HCT116 (cell line): ENCODE results near the gene KLHL10. TPM values are rescaled to one million over a fixed set of nuclear protein-coding genes. Genes with fewer than 3 reads are reported as not detected.

Experiments
- ATAC-seq: fragments of 200-7000 bp; cut with Tn5 transposase; 2 replicates; pipeline ENCODE4 v1.9.1; 2020; ENCODE audit warnings: mild to moderate bottlenecking, moderate library complexity
- BruUV-seq: library from RNA; stranded (reverse); fragments of 400-500 nt; replicated peaks from 2 replicates; lab custom pipeline; 2021; lab: Mats Ljungman, UMichigan
- CTCF ChIA-PET: fragments of 300-600 bp; sonication (Branson Sonifier 250); formaldehyde crosslinking; loops from one replicate; lab custom pipeline; 2021; ENCODE audit warnings: antibody characterized with exemption; lab: Charles Lee
- POLR2A ChIA-PET: fragments of 300-600, 350-600 bp; sonication (Branson Sonifier 250); formaldehyde crosslinking; loops from one replicate; lab custom pipeline; 2021; ENCODE audit warnings: antibody characterized with exemption; lab: Charles Lee
- RAD21 ChIA-PET, 2 experiments: fragments of 300-600 bp; sonication (Branson Sonifier 250); formaldehyde crosslinking; loops; one replicate each; lab custom pipeline; 2023; ENCODE audit warnings: low total read pairs in 2 of 2; ENCODE audit not compliant: uncharacterized antibody in 2 of 2, unreplicated experiment in 2 of 2, low non-redundant PET in 1 of 2; lab: Charles Lee
- DNase-seq: peaks from one replicate; pipeline ENCODE4 v3.0.0-alpha.2; 2010; ENCODE audit warnings: low read depth, low spot score
- H2AFZ ChIP-seq: fragments of 200-600 bp; shearing (Covaris generic), sonication (generic); 2 replicates; pipeline ENCODE4 v1.6.1; 2017; ENCODE audit warnings: low read depth, mixed run types, mixed read lengths, antibody characterized with exemption, low read length; ENCODE audit not compliant: poor library complexity, severe bottlenecking
- H3K27ac ChIP-seq: 2 replicates; pipeline ENCODE4 v1.5.1; 2012; ENCODE audit warnings: low read depth, low read length
- H3K27me3 ChIP-seq: fragments of 200-600 bp; sonication (generic); 2 replicates; pipeline ENCODE4 v1.6.1; 2016; ENCODE audit warnings: mixed run types, low read length, mixed read lengths; ENCODE audit not compliant: insufficient read depth
- H3K36me3 ChIP-seq, 2 experiments: fragments of 200-500 bp in 1 of 2; fragments of 200-600 bp in 1 of 2; sonication (Bioruptor generic) in 1 of 2; sonication (generic) in 1 of 2; 2 replicates each; pipeline versions ENCODE4 v1.5.1 to v1.6.1; 2014 to 2016; ENCODE audit warnings: low read length in 2 of 2, inconsistent platforms in 1 of 2, mixed read lengths in 1 of 2, mixed run types in 1 of 2; ENCODE audit not compliant: insufficient read depth in 2 of 2, control insufficient read depth in 1 of 2
- H3K4me1 ChIP-seq, 2 experiments: fragments of 200-600 bp in 1 of 2; sonication (generic) in 1 of 2; 2 replicates each; pipeline versions ENCODE4 v1.5.1 to v1.6.1; 2012 to 2017; ENCODE audit warnings: low read length in 2 of 2, inconsistent platforms in 1 of 2, mild to moderate bottlenecking in 1 of 2, mixed read lengths in 1 of 2, mixed run types in 1 of 2, moderate library complexity in 1 of 2; ENCODE audit not compliant: insufficient read depth in 2 of 2, control insufficient read depth in 1 of 2
- H3K4me2 ChIP-seq: fragments of 200-600 bp; sonication (generic); 2 replicates; pipeline ENCODE4 v1.6.1; 2017; ENCODE audit warnings: mixed run types, low read length, mixed read lengths
- H3K4me3 ChIP-seq, 2 experiments: fragments of 200-600 bp in 1 of 2; sonication (generic) in 1 of 2; replicated peaks in 1 of 2; 2 replicates each; pipeline ENCODE4 v1.5.1; 2011 to 2016; ENCODE audit warnings: low read length in 2 of 2, control low read depth in 1 of 2, low read depth in 1 of 2, mild to moderate bottlenecking in 1 of 2, mixed read lengths in 1 of 2, mixed run types in 1 of 2
- H3K79me2 ChIP-seq: fragments of 200-600 bp; sonication (generic); 2 replicates; pipeline ENCODE4 v1.6.1; 2017; ENCODE audit warnings: mild to moderate bottlenecking, mixed run types, low read length, moderate library complexity, mixed read lengths; ENCODE audit not compliant: insufficient read depth
- H3K9ac ChIP-seq: fragments of 200-600 bp; sonication (generic); 2 replicates; pipeline ENCODE4 v1.6.1; 2016; ENCODE audit warnings: low read length, mixed read lengths
- H3K9me2 ChIP-seq: fragments of 200-600 bp; sonication (generic), shearing (Covaris generic); 2 replicates; pipeline ENCODE4 v1.6.1; 2017; ENCODE audit warnings: mixed run types, mild to moderate bottlenecking, moderate library complexity; ENCODE audit not compliant: insufficient read depth
- H3K9me3 ChIP-seq, 2 experiments: fragments of 200-500 bp in 1 of 2; fragments of 200-600 bp in 1 of 2; sonication (Bioruptor generic) in 1 of 2; sonication (generic) in 1 of 2; 2 replicates each; pipeline ENCODE4 v1.6.1; 2014 to 2017; ENCODE audit warnings: low read length in 2 of 2, mixed read lengths in 2 of 2, inconsistent platforms in 1 of 2, low read depth in 1 of 2, mild to moderate bottlenecking in 1 of 2, mixed run types in 1 of 2, moderate library complexity in 1 of 2; ENCODE audit not compliant: control insufficient read depth in 1 of 2, insufficient read depth in 1 of 2
- H4K20me1 ChIP-seq: fragments of 200-600 bp; sonication (generic), shearing (Covaris generic); 2 replicates; pipeline ENCODE4 v1.6.1; 2017; ENCODE audit warnings: mixed run types, mild to moderate bottlenecking, moderate library complexity; ENCODE audit not compliant: insufficient read depth
- CBX3 ChIP-seq: IDR thresholded peaks from 2 replicates; pipeline ENCODE4 v1.6.1; 2012; ENCODE audit warnings: low read depth
- CEBPB ChIP-seq: IDR thresholded peaks from 2 replicates; pipeline ENCODE4 v1.6.1; 2012; ENCODE audit warnings: low read depth
- ELF1 ChIP-seq: IDR thresholded peaks from 2 replicates; pipeline ENCODE4 v1.6.1; 2012; ENCODE audit warnings: low read depth, borderline replicate concordance
- JUND ChIP-seq: IDR thresholded peaks from 2 replicates; pipeline ENCODE4 v1.6.1; 2012
- POLR2A ChIP-seq: IDR thresholded peaks from 2 replicates; pipeline ENCODE4 v1.7.0; 2011; ENCODE audit warnings: borderline replicate concordance; ENCODE audit not compliant: insufficient read depth, insufficient read length; ENCODE audit errors: extremely low read depth
- SIN3A ChIP-seq: IDR thresholded peaks from 2 replicates; pipeline ENCODE4 v1.6.1; 2012; ENCODE audit warnings: low read depth
- SRF ChIP-seq: IDR thresholded peaks from 2 replicates; pipeline ENCODE4 v1.6.1; 2012; ENCODE audit warnings: low read depth
- TCF7L2 ChIP-seq: IDR thresholded peaks from 2 replicates; pipeline ENCODE4 v1.7.0; 2011; ENCODE audit warnings: borderline replicate concordance, inconsistent platforms; ENCODE audit not compliant: insufficient read depth, insufficient read length; ENCODE audit errors: extremely low read depth
- YY1 ChIP-seq: IDR thresholded peaks from 2 replicates; pipeline ENCODE4 v1.6.1; 2011; ENCODE audit warnings: low read length, low read depth, moderate library complexity, mild to moderate bottlenecking; ENCODE audit not compliant: insufficient replicate concordance; ENCODE audit errors: extremely low read depth
- ZFX ChIP-seq: fragments of 450-650 bp; IDR thresholded peaks from 2 replicates; pipeline ENCODE4 v1.6.1; 2017
- ZNF274 ChIP-seq: fragments of 200-500 bp; sonication (Bioruptor generic); IDR thresholded peaks from 2 replicates; pipeline ENCODE4 v1.6.1; 2014; ENCODE audit warnings: mild to moderate bottlenecking, low read depth, low read length, inconsistent platforms
- intact Hi-C: fragments of 100-400 bp; cut with micrococcal nuclease; formaldehyde crosslinking; loops from 2 replicates; pipeline ENCODE4 v1.10.0; 2022
- total RNA-seq: library from RNA; stranded (reverse); gene quantifications from one replicate; pipeline ENCODE4 v1.2.1, GENCODE V29; 2021; ENCODE audit not compliant: unreplicated experiment
- TF ChIP-seq, protein P1 (sequence below): IDR thresholded peaks from 2 replicates; pipeline ENCODE4 v1.6.1; 2012
- TF ChIP-seq, protein P2 (sequence below): IDR thresholded peaks from 2 replicates; pipeline ENCODE4 v1.6.1; 2012
- TF ChIP-seq, protein P3 (sequence below): IDR thresholded peaks from 2 replicates; pipeline ENCODE4 v1.6.1; 2012; ENCODE audit warnings: low read depth

The KLHL10 gene
- total RNA-seq, 1 experiment from 2014 or later: not detected

GRCh38 chr17:41864498-41864835 lies 26.8 kb downstream of the KLHL10 start:
- peaks cover 12 to 15% of the 10 kb centered on the region in 2 experiments for H3K36me3 ChIP-seq
- peaks cover 54% of the 10 kb centered on the region for H3K79me2 ChIP-seq
- ChIA-PET POLR2A (interaction anchor here (0.7 to 1.3 kb wide), 2 partner anchors 16 to 86 kb away, joined by 3 to 5 read pairs; no protein-coding TSS in a partner anchor), CTCF (interaction anchor here (0.6 kb wide), 1 partner anchor 142 kb away, joined by 5 read pairs; no protein-coding TSS in a partner anchor), RAD21 (no interaction called here)
- peak overlapping the region; percentile 78 for H3K27ac ChIP-seq
- no TSS peak for BruUV-seq
- no peaks in the 10 kb centered on the region for H3K9me3 ChIP-seq
- no peaks in the 10 kb centered on the region for H4K20me1 ChIP-seq
- no peaks in the 10 kb centered on the region for H3K27me3 ChIP-seq
- no peak overlapping the region for H2AFZ ChIP-seq
- peak overlapping the region; percentile 97 for H3K4me2 ChIP-seq
- DNase-seq (no peak), ATAC-seq (no peak)
- H3K9me2 ChIP-seq: no peaks in the 10 kb centered on the region
- peaks cover 9 to 18% of the 10 kb centered on the region in 2 experiments; a peak in 3 of 4 replicates for H3K4me1 ChIP-seq
- intact Hi-C loops: no loop called here
- H3K9ac ChIP-seq: peak overlapping the region; percentile 99
- TF ChIP-seq YY1: no peak
- TF ChIP-seq SIN3A: no peak
- H3K4me3 ChIP-seq: peak overlapping the region; percentile 95 to 100

- no peaks in the 10 kb centered on the region for H3K9me3 ChIP-seq
- ATAC-seq (peak; percentile 96), DNase-seq (peak; percentile 60)
- POLR2A ChIA-PET: interaction anchor here (0.7 to 1.3 kb wide), 3 partner anchors 8 to 87 kb away, joined by 3 to 5 read pairs (median 4); no protein-coding TSS in a partner anchor
- no TSS peak for BruUV-seq
- H3K4me1 ChIP-seq: peaks cover 9 to 18% of the 10 kb centered on the region in 2 experiments; a peak in 3 of 4 replicates
- intact Hi-C loops: loop anchor here (1.0 kb wide), 1 partner anchor 127 kb away; no protein-coding TSS in a partner anchor
- no peaks in the 10 kb centered on the region for H4K20me1 ChIP-seq
- H3K27me3 ChIP-seq: no peaks in the 10 kb centered on the region
- H2AFZ ChIP-seq: no peak within 1 kb of the TSS
- H3K9me2 ChIP-seq: no peaks in the 10 kb centered on the region
- H3K4me2 ChIP-seq: peak within 1 kb of the TSS; percentile 97
- peaks cover 49% of the 10 kb centered on the region for H3K79me2 ChIP-seq
- H3K4me3 ChIP-seq: peak within 1 kb of the TSS; percentile 95 to 100
- H3K27ac ChIP-seq: peak within 1 kb of the TSS; percentile 78
- H3K9ac ChIP-seq: peak within 1 kb of the TSS; percentile 99
- RAD21 ChIA-PET: no interaction called here
- CTCF ChIA-PET: interaction anchor here (0.6 to 0.8 kb wide), 2 partner anchors 78 to 143 kb away, joined by 3 to 5 read pairs; partner anchors contain the start of gene JUP
- peaks cover 12 to 16% of the 10 kb centered on the region in 2 experiments for H3K36me3 ChIP-seq
- no peak for TF ChIP-seq ZNF274
- TF ChIP-seq SRF: no peak
- TF ChIP-seq, protein P1, sequence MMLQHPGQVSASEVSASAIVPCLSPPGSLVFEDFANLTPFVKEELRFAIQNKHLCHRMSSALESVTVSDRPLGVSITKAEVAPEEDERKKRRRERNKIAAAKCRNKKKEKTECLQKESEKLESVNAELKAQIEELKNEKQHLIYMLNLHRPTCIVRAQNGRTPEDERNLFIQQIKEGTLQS: no peak
- TF ChIP-seq ELF1: no peak
- TF ChIP-seq ZFX: peak; percentile 93
- peak; percentile 89 for TF ChIP-seq POLR2A
- TF ChIP-seq JUND: no peak
- no peak; the same call in 1 of the 2 replicates for TF ChIP-seq CBX3
- TF ChIP-seq, protein P2, sequence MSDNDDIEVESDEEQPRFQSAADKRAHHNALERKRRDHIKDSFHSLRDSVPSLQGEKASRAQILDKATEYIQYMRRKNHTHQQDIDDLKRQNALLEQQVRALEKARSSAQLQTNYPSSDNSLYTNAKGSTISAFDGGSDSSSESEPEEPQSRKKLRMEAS: peak; percentile 67
- no peak for TF ChIP-seq TCF7L2
- peak; percentile 97 for TF ChIP-seq YY1
- TF ChIP-seq, protein P3, sequence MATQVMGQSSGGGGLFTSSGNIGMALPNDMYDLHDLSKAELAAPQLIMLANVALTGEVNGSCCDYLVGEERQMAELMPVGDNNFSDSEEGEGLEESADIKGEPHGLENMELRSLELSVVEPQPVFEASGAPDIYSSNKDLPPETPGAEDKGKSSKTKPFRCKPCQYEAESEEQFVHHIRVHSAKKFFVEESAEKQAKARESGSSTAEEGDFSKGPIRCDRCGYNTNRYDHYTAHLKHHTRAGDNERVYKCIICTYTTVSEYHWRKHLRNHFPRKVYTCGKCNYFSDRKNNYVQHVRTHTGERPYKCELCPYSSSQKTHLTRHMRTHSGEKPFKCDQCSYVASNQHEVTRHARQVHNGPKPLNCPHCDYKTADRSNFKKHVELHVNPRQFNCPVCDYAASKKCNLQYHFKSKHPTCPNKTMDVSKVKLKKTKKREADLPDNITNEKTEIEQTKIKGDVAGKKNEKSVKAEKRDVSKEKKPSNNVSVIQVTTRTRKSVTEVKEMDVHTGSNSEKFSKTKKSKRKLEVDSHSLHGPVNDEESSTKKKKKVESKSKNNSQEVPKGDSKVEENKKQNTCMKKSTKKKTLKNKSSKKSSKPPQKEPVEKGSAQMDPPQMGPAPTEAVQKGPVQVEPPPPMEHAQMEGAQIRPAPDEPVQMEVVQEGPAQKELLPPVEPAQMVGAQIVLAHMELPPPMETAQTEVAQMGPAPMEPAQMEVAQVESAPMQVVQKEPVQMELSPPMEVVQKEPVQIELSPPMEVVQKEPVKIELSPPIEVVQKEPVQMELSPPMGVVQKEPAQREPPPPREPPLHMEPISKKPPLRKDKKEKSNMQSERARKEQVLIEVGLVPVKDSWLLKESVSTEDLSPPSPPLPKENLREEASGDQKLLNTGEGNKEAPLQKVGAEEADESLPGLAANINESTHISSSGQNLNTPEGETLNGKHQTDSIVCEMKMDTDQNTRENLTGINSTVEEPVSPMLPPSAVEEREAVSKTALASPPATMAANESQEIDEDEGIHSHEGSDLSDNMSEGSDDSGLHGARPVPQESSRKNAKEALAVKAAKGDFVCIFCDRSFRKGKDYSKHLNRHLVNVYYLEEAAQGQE: no peak
- TF ChIP-seq CEBPB: no peak
Observed at GRCh38 chr17:41864836-41865595, 27.4 kb downstream of the KLHL10 start, which contains the start of gene KLHL11. KLHL11 (minus strand) TSS chr17:41865423; CDS start chr17:41865370, 53 bp downstream.
